ENCODE measurements around the gene ZNF672.

ZNF672 gene

GRCh38 chr1:248890549-248891498, 52.8 kb downstream of the ZNF672 start:
- DNase-seq = no peak

- DNase-seq = no peak
Measured at GRCh38 chr1:248891758-248892157, 53.7 kb downstream of the ZNF672 start.

GRCh38 chr1:248892590-248892989, 54.6 kb downstream of the ZNF672 start:
- no peak for DNase-seq

- no peak for DNase-seq
Measured at GRCh38 chr1:248894837-248895236, 56.8 kb downstream of the ZNF672 start.

- no peak for DNase-seq
Measured at GRCh38 chr1:248897412-248898337, 59.7 kb downstream of the ZNF672 start.

Measured in effector CD4-positive, alpha-beta T cell (primary cell).